NCI-H1105 treated with DMSO at 0.1 percent for 48 hours (cell line): Measurements from ENCODE around the gene SMURF2.

Experiments used
- DNase-seq: peaks from one replicate; lab custom pipeline; 2025; lab: John Stamatoyannopoulos, UW

SMURF2 gene

GRCh38 chr17:64503821-64504768 is 158.0 kb downstream of the SMURF2 start:
- no peak for DNase-seq

GRCh38 chr17:64503341-64503740 is 158.8 kb downstream of the SMURF2 start:
- no peak for DNase-seq

GRCh38 chr17:64502809-64503208 is 159.3 kb downstream of the SMURF2 start:
- DNase-seq: no peak

GRCh38 chr17:64502021-64502420 is 160.1 kb downstream of the SMURF2 start:
- DNase-seq: no peak

GRCh38 chr17:64500862-64501765 is 161.0 kb downstream of the SMURF2 start:
- no peak for DNase-seq

- DNase-seq: no peak
Observed at GRCh38 chr17:64500487-64500859, 161.6 kb downstream of the SMURF2 start.

GRCh38 chr17:64499805-64500486 is 162.2 kb downstream of the SMURF2 start:
- no peak for DNase-seq

GRCh38 chr17:64498308-64499203 is 163.6 kb downstream of the SMURF2 start:
- DNase-seq: peak; percentile 23

- DNase-seq: no peak
Observed at GRCh38 chr17:64497565-64498035, 164.5 kb downstream of the SMURF2 start.

- peak; percentile 86 for DNase-seq
Observed at GRCh38 chr17:64496786-64497564, 165.1 kb downstream of the SMURF2 start, which contains the start of gene POLG2. POLG2 (minus strand) TSS chr17:64497054; CDS start chr17:64496968, 86 bp downstream.

- DNase-seq: no peak
Observed at GRCh38 chr17:64496348-64496785, 165.7 kb downstream of the SMURF2 start.
